GM23248 (cell line): ENCODE measurements around the gene ARHGAP35. TPM values are rescaled to one million over a fixed set of nuclear protein-coding genes. Genes with fewer than 3 reads are reported as not detected.
A peak's percentile ranks its signal among the peaks of the same experiment; 100 is the strongest.
"Not testable (repeated sequence)": the region's sequence is repeated elsewhere in the genome, so short reads cannot be mapped to it uniquely, and the experiment has no call there.

Source experiments
- DNase-seq: peaks from one replicate; pipeline ENCODE4 v3.0.0-alpha.2; 2015
- H2AFZ ChIP-seq: fragments of 200-600 bp; sonication (generic); 2 replicates; pipeline ENCODE4 v1.6.1; 2016; ENCODE audit warnings: antibody characterized with exemption
- H3F3A ChIP-seq: fragments of 200-600 bp; sonication (generic); 2 replicates; pipeline ENCODE4 v1.6.1; 2016; ENCODE audit warnings: mild to moderate bottlenecking, antibody characterized with exemption, mixed run types; ENCODE audit not compliant: insufficient read depth
- H3K27ac ChIP-seq: fragments of 200-600 bp; sonication (generic); 2 replicates; pipeline ENCODE4 v1.5.1; 2016; ENCODE audit warnings: mild to moderate bottlenecking
- H3K27me3 ChIP-seq: fragments of 200-600 bp; sonication (generic); replicated peaks from 2 replicates; pipeline ENCODE4 v1.6.1; 2016; ENCODE audit warnings: mild to moderate bottlenecking; ENCODE audit not compliant: insufficient read depth
- H3K36me3 ChIP-seq: fragments of 200-600 bp; sonication (generic); 2 replicates; pipeline ENCODE4 v1.6.1; 2016; ENCODE audit warnings: low read depth, mild to moderate bottlenecking
- H3K4me1 ChIP-seq: fragments of 200-600 bp; sonication (generic); 2 replicates; pipeline ENCODE4 v1.6.1; 2016; ENCODE audit warnings: mild to moderate bottlenecking; ENCODE audit not compliant: insufficient read depth
- H3K4me2 ChIP-seq: fragments of 200-600 bp; sonication (generic); one replicate; pipeline ENCODE4 v1.6.1; 2016; ENCODE audit warnings: mild to moderate bottlenecking; ENCODE audit not compliant: unreplicated experiment
- H3K4me3 ChIP-seq: fragments of 200-600 bp; sonication (generic); 2 replicates; pipeline ENCODE4 v1.5.1; 2016; ENCODE audit warnings: mild to moderate bottlenecking
- H3K79me2 ChIP-seq: fragments of 200-600 bp; sonication (generic); 2 replicates; pipeline ENCODE4 v1.6.1; 2016; ENCODE audit warnings: mild to moderate bottlenecking; ENCODE audit not compliant: insufficient read depth
- H3K9ac ChIP-seq: fragments of 200-600 bp; sonication (generic); 2 replicates; pipeline ENCODE4 v1.6.1; 2016; ENCODE audit warnings: mild to moderate bottlenecking
- H3K9me2 ChIP-seq: fragments of 200-600 bp; sonication (generic); 2 replicates; pipeline ENCODE4 v1.6.1; 2016; ENCODE audit warnings: mixed run types, mild to moderate bottlenecking, moderate library complexity; ENCODE audit not compliant: insufficient read depth
- H3K9me3 ChIP-seq: fragments of 200-600 bp; sonication (generic); one replicate; pipeline ENCODE4 v1.6.1; 2017; ENCODE audit warnings: low read depth
- H4K20me1 ChIP-seq: fragments of 200-600 bp; sonication (generic); 2 replicates; pipeline ENCODE4 v1.6.0; 2016; ENCODE audit not compliant: insufficient read depth
- EZH2 ChIP-seq: fragments of 200-600 bp; sonication (generic); IDR thresholded peaks from 2 replicates; pipeline ENCODE4 v1.6.1; 2018; ENCODE audit warnings: antibody characterized with exemption, mild to moderate bottlenecking; ENCODE audit not compliant: insufficient read depth, poor library complexity, severe bottlenecking
- EZH2phosphoT487 ChIP-seq: fragments of 200-600 bp; sonication (generic); IDR thresholded peaks from 2 replicates; pipeline ENCODE4 v1.6.1; 2018; ENCODE audit warnings: antibody characterized with exemption, moderate library complexity, mild to moderate bottlenecking, low read depth; ENCODE audit not compliant: insufficient read depth
- WGBS, 2 experiments: methylation state at CpG; one replicate each; pipeline ENCODE4 v1.1.6; 2015 to 2017; ENCODE audit warnings: low lambda C conversion rate in 2 of 2, low coverage in 1 of 2; ENCODE audit errors: missing lambda C conversion rate in 2 of 2; 5-methylcytosine and 5-hydroxymethylcytosine counted together
- in situ Hi-C: fragments of 300-500 bp; cut with MboI; formaldehyde crosslinking; loops from 2 replicates; pipeline ENCODE4 v1.15.0; 2020
- polyA plus RNA-seq: library from polyadenylated mRNA; unstranded; fragments of >200 nt; fragmentation: Nextera tagmentation; extraction: Ambion mirVana; gene quantifications from 2 replicates; pipeline ENCODE4 v1.2.1, GENCODE V29; 2016
- total RNA-seq: library from RNA; depleted of rRNA; stranded (reverse); fragments of >200 nt; shearing (Covaris generic); gene quantifications from 2 replicates; pipeline ENCODE4 v1.2.3, GENCODE V29; 2014

The ARHGAP35 gene
- total and polyA plus RNA-seq, 2 experiments from 2014 or later: 13.5 to 35.2 TPM

GRCh38 chr19:46881092-46881491, 20.3 kb downstream of the ARHGAP35 start:
- DNase-seq: no peak
- peaks cover 90% of the 10 kb centered on the region for H3K79me2 ChIP-seq
- peaks cover 26% of the 10 kb centered on the region for H3K4me1 ChIP-seq
- H3K9me3 ChIP-seq: no peaks in the 10 kb centered on the region
- no peak overlapping the region for H3K9ac ChIP-seq
- H3F3A ChIP-seq: peaks cover 25% of the 10 kb centered on the region
- H3K27me3 ChIP-seq: no peaks in the 10 kb centered on the region
- no peak overlapping the region for H2AFZ ChIP-seq
- no peaks in the 10 kb centered on the region for H3K36me3 ChIP-seq
- H3K4me3 ChIP-seq: no peak overlapping the region
- H3K9me2 ChIP-seq: no peaks in the 10 kb centered on the region
- TF ChIP-seq EZH2 (no peak), EZH2phosphoT487 (no peak)
- 91 to 98% methylated on average over 4 of the region's 4 CpGs for WGBS, 2 experiments
- in situ Hi-C loops: no loop called here
- no peak overlapping the region for H3K4me2 ChIP-seq
- H4K20me1 ChIP-seq: no peaks in the 10 kb centered on the region
- H3K27ac ChIP-seq: peak overlapping the region; percentile 55; the same call in 1 of the 2 replicates

DNA sequence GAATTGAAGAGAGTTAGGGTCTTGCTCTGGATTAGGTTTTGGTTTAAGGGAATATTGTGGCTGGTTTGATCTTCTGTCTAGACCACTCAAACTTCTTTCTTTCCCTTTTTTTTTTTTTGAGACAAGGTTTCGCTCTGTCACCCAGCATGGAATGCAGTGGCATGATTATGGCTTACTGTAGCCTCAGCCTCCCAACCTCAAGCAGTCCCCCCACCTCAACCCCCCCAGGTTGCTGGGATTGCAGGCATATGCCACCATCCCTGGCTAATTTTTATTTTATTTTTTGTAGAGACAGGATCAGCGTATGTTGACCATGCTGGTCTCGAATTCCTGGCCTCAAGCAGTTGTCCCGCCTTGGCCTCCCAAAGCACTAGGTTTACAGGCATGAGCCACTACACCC, 21.2 kb downstream of the ARHGAP35 start:
- Histone ChIP-seq H3K4me1 (peaks cover 34% of the 10 kb centered on the region), H3K4me2 (no peak overlapping the region), H2AFZ (no peak overlapping the region), H3K9me2 (no peaks in the 10 kb centered on the region), H3K27ac (no peak overlapping the region), H3K9ac (no peak overlapping the region), H3F3A (peaks cover 35% of the 10 kb centered on the region), H3K4me3 (no peak overlapping the region), H3K79me2 (peaks cover 90% of the 10 kb centered on the region), H3K9me3 (no peaks in the 10 kb centered on the region), H3K27me3 (no peaks in the 10 kb centered on the region), H3K36me3 (no peaks in the 10 kb centered on the region), H4K20me1 (no peaks in the 10 kb centered on the region)
- in situ Hi-C loops: no loop called here
- no peak for DNase-seq
- no peak for TF ChIP-seq EZH2
- 86 to 99% methylated on average over 4 of the region's 4 CpGs for WGBS, 2 experiments

- WGBS, 2 experiments: 60 to 65% methylated on average over 4 of the region's 4 CpGs
- peaks cover 42% of the 10 kb centered on the region for H3F3A ChIP-seq
Measured at GRCh38 chr19:46882751-46883150, 22.0 kb downstream of the ARHGAP35 start.

DNA sequence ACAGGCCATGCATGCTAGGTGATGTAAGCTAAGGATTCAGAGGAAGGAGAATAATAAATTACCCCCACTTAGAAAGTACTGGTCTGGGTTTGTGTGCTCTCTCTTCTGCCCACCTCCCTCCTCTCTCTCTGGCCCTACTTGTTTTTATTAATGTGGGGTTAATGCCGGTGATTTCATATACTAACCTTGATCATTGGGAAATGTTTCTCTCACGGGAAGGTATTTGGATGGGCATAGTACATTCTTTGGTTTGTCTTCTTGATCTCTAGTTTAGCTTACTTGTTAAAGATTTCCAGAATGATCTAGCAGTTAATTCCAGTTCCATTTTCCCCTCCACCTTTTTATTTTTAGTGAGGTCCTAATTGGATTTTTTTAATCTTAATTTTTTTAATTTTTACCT, 24.6 kb downstream of the ARHGAP35 start:
- peaks cover 31% of the 10 kb centered on the region; the same call in 1 of the 2 replicates for H3F3A ChIP-seq
- in situ Hi-C loops: no loop called here
- no peak overlapping the region for H2AFZ ChIP-seq
- H3K9me3 ChIP-seq: no peaks in the 10 kb centered on the region
- no peak overlapping the region for H3K9ac ChIP-seq
- H3K27ac ChIP-seq: no peak overlapping the region
- no peak overlapping the region for H3K4me2 ChIP-seq
- DNase-seq: no peak
- peaks cover 98% of the 10 kb centered on the region for H3K79me2 ChIP-seq
- H3K4me1 ChIP-seq: peaks cover 16% of the 10 kb centered on the region
- no peaks in the 10 kb centered on the region for H4K20me1 ChIP-seq
- WGBS, 2 experiments: 98 to 100% methylated on average over 2 of the region's 2 CpGs
- no peaks in the 10 kb centered on the region for H3K36me3 ChIP-seq
- TF ChIP-seq EZH2 (no peak), EZH2phosphoT487 (no peak)
- no peak overlapping the region for H3K4me3 ChIP-seq
- H3K9me2 ChIP-seq: no peaks in the 10 kb centered on the region
- no peaks in the 10 kb centered on the region for H3K27me3 ChIP-seq

More at GRCh38 chr19:46882751-46883150, 22.0 kb downstream of the ARHGAP35 start:
- H4K20me1 ChIP-seq, H3K9me2 ChIP-seq, H3K9ac ChIP-seq, in situ Hi-C loops, H3K9me3 ChIP-seq, H3K36me3 ChIP-seq, H2AFZ ChIP-seq, H3K4me3 ChIP-seq, DNase-seq, H3K4me2 ChIP-seq, H3K27me3 ChIP-seq, H3K27ac ChIP-seq: not testable (repeated sequence)
- peaks cover 34% of the 10 kb centered on the region for H3K4me1 ChIP-seq
- peaks cover 90% of the 10 kb centered on the region for H3K79me2 ChIP-seq

DNA sequence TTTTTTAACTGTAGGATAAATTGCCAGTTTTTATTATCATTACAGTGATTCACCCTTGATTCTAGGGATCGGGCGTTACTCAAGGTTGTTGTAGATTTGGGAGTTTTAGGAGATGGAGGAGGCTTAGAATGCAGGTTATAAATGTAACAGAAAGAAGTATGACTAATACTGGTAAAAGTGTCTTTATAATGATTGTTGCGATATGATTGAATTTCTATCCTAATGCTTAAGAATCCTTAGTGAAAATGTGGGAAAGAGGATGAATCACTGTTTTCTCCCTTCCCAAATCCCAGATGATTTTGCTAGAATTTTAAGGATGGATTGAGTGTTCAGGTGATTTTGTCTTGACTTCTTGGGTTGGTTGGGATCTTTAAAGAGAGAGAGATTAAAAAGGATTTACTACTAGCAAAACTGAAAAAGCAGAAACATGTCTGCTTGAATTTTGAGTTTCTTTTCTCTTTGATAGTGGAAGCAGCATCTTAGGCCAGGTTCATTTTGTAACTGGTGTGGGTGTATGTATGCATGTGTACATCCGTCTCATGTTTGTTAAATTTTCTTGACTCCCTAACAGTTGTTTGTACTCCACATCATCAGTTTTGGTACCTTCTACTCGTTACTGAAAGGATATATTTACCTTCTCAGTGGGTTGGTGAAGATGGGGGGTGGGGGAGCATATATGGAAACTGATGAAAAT, 25.9 kb downstream of the ARHGAP35 start:
- in situ Hi-C loops: no loop called here
- Histone ChIP-seq H4K20me1 (no peaks in the 10 kb centered on the region), H3K4me3 (no peak overlapping the region), H3K4me2 (peak overlapping the region; percentile 10), H3K9ac (no peak overlapping the region), H3K9me2 (no peaks in the 10 kb centered on the region), H3K27ac (peak overlapping the region; percentile 14), H3K36me3 (no peaks in the 10 kb centered on the region), H3K9me3 (no peaks in the 10 kb centered on the region), H3K4me1 (peaks cover 27% of the 10 kb centered on the region), H3F3A (peaks cover 42% of the 10 kb centered on the region), H3K27me3 (no peaks in the 10 kb centered on the region), H2AFZ (no peak overlapping the region), H3K79me2 (peaks cover 92% of the 10 kb centered on the region)
- WGBS, 2 experiments: 86 to 88% methylated on average over 5 of the region's 5 CpGs
- DNase-seq: peak; percentile 36
- no peak for TF ChIP-seq EZH2phosphoT487
- no peak for TF ChIP-seq EZH2
